Measurements from ENCODE around the gene BIN1.

GRCh38 chr2:127096718-127097470 is 10.1 kb downstream of the BIN1 start:
- TF ChIP-seq EZH2 (IDR thresholded peaks at IDR 0.05; ENCODE audit: insufficient read depth, poor library complexity, severe bottlenecking) (no peak), EZH2phosphoT487 (IDR thresholded peaks at IDR 0.05; ENCODE audit: insufficient read depth, low read depth) (no peak)
